GM12878 (cell line): ENCODE results near the gene BEGAIN. TPM values are rescaled to one million over a fixed set of nuclear protein-coding genes. Genes with fewer than 3 reads are reported as not detected.

ENCODE experiments used
- ATAC-seq: fragments of 200-7000 bp; cut with Tn5 transposase; 3 replicates; pipeline ENCODE4 v1.9.1; 2020; ENCODE audit warnings: mild to moderate bottlenecking, moderate library complexity
- BruUV-seq: library from RNA; stranded (reverse); fragments of 400-500 nt; replicated peaks from 2 replicates; lab custom pipeline; 2021; lab: Mats Ljungman, UMichigan
- CTCF ChIA-PET: fragments of 300-600 bp; sonication (Branson Sonifier 250); formaldehyde crosslinking; extraction: SDS; loops from one replicate; lab custom pipeline; 2021; ENCODE audit warnings: inconsistent platforms; lab: Yijun Ruan, JAX
- POLR2A ChIA-PET: fragments of 350-600 bp; formaldehyde crosslinking; extraction: SDS; loops from one replicate; lab custom pipeline; 2021; ENCODE audit warnings: inconsistent platforms; lab: Charles Lee
- RAD21 ChIA-PET: fragments of 300-600 bp; sonication (Branson Sonifier 250); formaldehyde crosslinking; loops from one replicate; lab custom pipeline; 2023; ENCODE audit warnings: antibody characterized with exemption; ENCODE audit not compliant: unreplicated experiment; lab: Charles Lee
- SMC1A ChIA-PET: fragments of 300-600 bp; sonication (Branson Sonifier 250); formaldehyde crosslinking; loops from one replicate; lab custom pipeline; 2023; ENCODE audit not compliant: unreplicated experiment, uncharacterized antibody; lab: Charles Lee
- DNase-seq: peaks from one replicate; pipeline ENCODE4 v3.0.0-alpha.2; 2011; ENCODE audit warnings: low read depth, low spot score
- FAIRE-seq: peaks from 3 replicates; lab custom pipeline; 2011; peaks lifted over from hg19 to GRCh38; lab: Jason Lieb, UNC
- H2AFZ ChIP-seq: 2 replicates; pipeline ENCODE4 v1.6.0; 2011; ENCODE audit warnings: low read depth, low read length, control low read depth; ENCODE audit not compliant: control insufficient read depth
- H3K27ac ChIP-seq: 2 replicates; pipeline ENCODE4 v1.5.1; 2011; ENCODE audit warnings: control low read depth; ENCODE audit not compliant: control insufficient read depth, insufficient read depth
- H3K27me3 ChIP-seq, 2 experiments: replicated peaks in 1 of 2; 2 replicates each; pipeline versions ENCODE4 v1.6.0 to v1.6.1; 2011; ENCODE audit warnings: low read length in 1 of 2; ENCODE audit not compliant: control insufficient read depth in 2 of 2, insufficient read depth in 2 of 2
- H3K36me3 ChIP-seq, 2 experiments: 2 replicates each; pipeline ENCODE4 v1.5.1; 2011; ENCODE audit warnings: low read length in 1 of 2; ENCODE audit not compliant: control insufficient read depth in 2 of 2, insufficient read depth in 2 of 2
- H3K4me1 ChIP-seq: 2 replicates; pipeline ENCODE4 v1.6.1; 2011; ENCODE audit warnings: mild to moderate bottlenecking, low read length, moderate library complexity, mixed read lengths; ENCODE audit not compliant: control insufficient read depth, insufficient read depth
- H3K4me2 ChIP-seq: 2 replicates; pipeline ENCODE4 v1.6.0; 2011; ENCODE audit warnings: control low read depth; ENCODE audit not compliant: control insufficient read depth, insufficient read depth
- H3K4me3 ChIP-seq: fragments of 200-600 bp; sonication (generic); 2 replicates; pipeline ENCODE4 v1.5.1; 2016
- H3K79me2 ChIP-seq: 2 replicates; pipeline ENCODE4 v1.6.0; 2011; ENCODE audit warnings: low read length; ENCODE audit not compliant: control insufficient read depth, insufficient read depth
- H3K9ac ChIP-seq: 2 replicates; pipeline ENCODE4 v1.8.0; 2011; ENCODE audit warnings: low read length, control low read depth, mixed read lengths; ENCODE audit not compliant: control insufficient read depth, insufficient read depth
- H3K9me3 ChIP-seq: replicated peaks from 3 replicates; pipeline ENCODE4 v1.5.1; 2011; ENCODE audit warnings: mild to moderate bottlenecking, low read length; ENCODE audit not compliant: control insufficient read depth, insufficient read depth
- H4K20me1 ChIP-seq: 2 replicates; pipeline ENCODE4 v1.6.0; 2011; ENCODE audit not compliant: control insufficient read depth, insufficient read depth
- E2F8 ChIP-seq: fragments of 450-650 bp; IDR thresholded peaks from 2 replicates; pipeline ENCODE4 v1.6.1; 2018; ENCODE audit warnings: mild to moderate bottlenecking, low read depth, moderate library complexity; ENCODE audit not compliant: partially characterized antibody
- HDAC6 ChIP-seq: fragments of 200-600 bp; sonication (generic); IDR thresholded peaks from one replicate; pipeline ENCODE4 v1.8.0; 2017; ENCODE audit warnings: antibody characterized with exemption; ENCODE audit not compliant: unreplicated experiment
- IRF4 ChIP-seq: IDR thresholded peaks from 2 replicates; pipeline ENCODE4 v1.6.1; 2011; ENCODE audit warnings: low read depth, low read length
- MYB ChIP-seq: fragments of 150-350 bp; IDR thresholded peaks from 2 replicates; pipeline ENCODE4 v1.6.1; 2014; ENCODE audit warnings: mild to moderate bottlenecking, low read depth, low read length, borderline replicate concordance
- RELA ChIP-seq: fragments of 450-650 bp; IDR thresholded peaks from 2 replicates; pipeline ENCODE4 v1.8.0; 2014; ENCODE audit warnings: borderline replicate concordance; ENCODE audit not compliant: partially characterized antibody
- RELB ChIP-seq: fragments of 450-650 bp; IDR thresholded peaks from 2 replicates; pipeline ENCODE4 v1.6.1; 2017; ENCODE audit warnings: low read depth, mild to moderate bottlenecking, moderate library complexity
- SREBF2 ChIP-seq: IDR thresholded peaks from 2 replicates; pipeline ENCODE4 v1.6.1; 2012; ENCODE audit warnings: mild to moderate bottlenecking, low read length
- USF2 ChIP-seq: IDR thresholded peaks from 2 replicates; pipeline ENCODE4 v1.6.1; 2011; ENCODE audit warnings: low read depth, low read length, improper control_type of control experiment, borderline replicate concordance
- ZNF24 ChIP-seq: fragments of 450-650 bp; IDR thresholded peaks from 2 replicates; pipeline ENCODE4 v1.6.1; 2017; ENCODE audit warnings: antibody characterized with exemption, mild to moderate bottlenecking
- WGBS: methylation state at CpG from one replicate; pipeline ENCODE4 v1.1.6; 2016; ENCODE audit warnings: low lambda C conversion rate; ENCODE audit not compliant: insufficient replicate concordance, insufficient coverage; ENCODE audit errors: missing lambda C conversion rate; 5-methylcytosine and 5-hydroxymethylcytosine counted together
- in situ Hi-C: fragments of 300-500 bp; cut with MboI; formaldehyde crosslinking; loops from 9 replicates; pipeline ENCODE4 v1.14.3; 2018; ENCODE audit warnings: mixed read lengths
- intact Hi-C: fragments of 100-400 bp; cut with micrococcal nuclease; formaldehyde crosslinking; loops from one replicate; pipeline ENCODE4 v1.14.2; 2022; ENCODE audit not compliant: unreplicated experiment
- polyA plus RNA-seq, 11 experiments: library from polyadenylated mRNA; depleted of rRNA in 4 of 11; unstranded in 6 of 11; stranded (reverse) in 5 of 11; fragments of >200 nt; fragmentation: Nextera tagmentation in 4 of 11; fragmentation: Illumina TruSeq in 1 of 11; extraction: Ambion mirVana in 4 of 11; extraction: Trizol in 1 of 11; gene quantifications; 1 replicate in 1 of 11; 2 replicates in 10 of 11; pipeline versions ENCODE4 v1.2.1 to v1.2.3, GENCODE V29; 2011 to 2016; ENCODE audit warnings: inconsistent platforms in 2 of 11, missing spikeins in 2 of 11, low read depth in 1 of 11
- total RNA-seq, 4 experiments: library from RNA; depleted of rRNA in 3 of 4; stranded (reverse); fragments of >200 nt in 3 of 4; fragmentation: Illumina TruSeq in 1 of 4; extraction: Trizol in 1 of 4; gene quantifications; 2 replicates each; pipeline versions ENCODE4 v1.2.1 to v1.2.3, GENCODE V29; 2013 to 2021

Gene BEGAIN
- total and polyA plus RNA-seq, 10 of the 15 experiments (the other 5 are each of a cell fraction or from before 2014, with no cell fraction given): 0.01 to 0.31 (median 0.06) TPM; not detected in 5

GRCh38 chr14:100558966-100559365 is 28.3 kb downstream of the BEGAIN start:
- CTCF ChIA-PET: no interaction called here

More at GRCh38 chr14:100558966-100559365, 28.3 kb downstream of the BEGAIN start:
- H2AFZ ChIP-seq: no peak overlapping the region
- BruUV-seq: no TSS peak
- no peak overlapping the region for H3K4me2 ChIP-seq
- no peak overlapping the region for H3K9ac ChIP-seq
- no peak overlapping the region for H3K4me3 ChIP-seq
- in situ Hi-C loops (no loop called here), intact Hi-C loops (no loop called here)
- ATAC-seq (no peak), DNase-seq (no peak), FAIRE-seq (no peak)
- H3K36me3 ChIP-seq: no peaks in the 10 kb centered on the region
- POLR2A ChIA-PET: no interaction called here
- SMC1A ChIA-PET: no interaction called here
- H4K20me1 ChIP-seq: no peaks in the 10 kb centered on the region
- TF ChIP-seq RELA (no peak), HDAC6 (no peak), USF2 (no peak), RELB (no peak), SREBF2 (no peak), MYB (no peak), E2F8 (no peak), IRF4 (no peak), ZNF24 (no peak)
- no peaks in the 10 kb centered on the region for H3K9me3 ChIP-seq
- no peak overlapping the region for H3K27ac ChIP-seq
- H3K4me1 ChIP-seq: no peaks in the 10 kb centered on the region
- no peaks in the 10 kb centered on the region for H3K79me2 ChIP-seq
- RAD21 ChIA-PET: no interaction called here
- no peaks in the 10 kb centered on the region for H3K27me3 ChIP-seq
- 29% methylated on average over 8 of the region's 8 CpGs for WGBS
